PC-9 (cell line): ENCODE data around the gene MBNL2.

Source experiments
- CTCF ChIP-seq: fragments of 200-600 bp; sonication (generic); conservative IDR thresholded peaks from 2 replicates; pipeline ENCODE4 v1.6.1; 2017; ENCODE audit warnings: mixed run types, antibody characterized with exemption, mild to moderate bottlenecking, moderate library complexity
- EZH2 ChIP-seq: fragments of 200-600 bp; sonication (generic); IDR thresholded peaks from 2 replicates; pipeline ENCODE4 v1.8.0; 2017; ENCODE audit warnings: antibody characterized with exemption, low read depth

DNA sequence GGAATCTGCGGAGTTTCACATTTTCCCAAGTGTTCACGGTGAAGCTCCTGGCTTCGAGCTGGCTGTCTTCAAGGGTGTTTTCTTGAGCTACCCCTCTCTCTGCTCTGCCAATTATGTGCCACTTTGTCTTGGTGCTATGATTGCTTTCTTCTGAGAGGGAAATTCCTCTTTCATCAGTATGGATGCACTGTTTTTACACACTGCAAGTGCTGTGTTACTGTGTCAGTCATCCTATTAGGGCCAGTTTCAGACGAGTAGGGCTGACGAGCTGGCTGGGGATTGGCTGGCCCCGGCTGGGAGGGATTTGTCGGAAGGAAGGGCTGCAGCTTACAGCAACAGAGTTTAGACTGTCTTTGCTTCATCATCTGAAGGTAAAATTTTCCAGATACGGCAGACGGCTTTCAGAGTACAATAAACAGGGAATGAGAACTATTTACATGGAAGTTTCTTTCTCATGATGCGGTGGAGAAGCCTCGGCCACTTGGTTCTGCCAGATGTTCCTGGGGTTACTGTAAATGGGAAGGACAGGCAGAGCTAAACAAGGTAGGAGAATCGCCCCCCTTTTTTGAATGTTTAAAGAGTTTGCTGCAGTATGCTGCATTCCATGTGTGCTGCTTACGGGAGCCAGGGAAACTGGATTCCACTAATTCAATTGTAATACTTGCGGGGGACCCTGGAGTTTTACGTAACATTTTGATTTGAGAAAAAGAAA is at the start of gene MBNL2:
- TF ChIP-seq CTCF (no peak), EZH2 (no peak)
